Activated CD4-positive, alpha-beta T cell treated with anti-CD3 and anti-CD28 coated beads, Interleukin-10, Interleukin-2, amounts not matched to agents 100 ng/mL and 50 ng/mL, durations not matched to agents 16 hours and 8 hours (primary cell): ENCODE results near the gene CSNK2A1.
A peak's percentile ranks its signal among the peaks of the same experiment; 100 is the strongest.
"Not testable (repeated sequence)": the region's sequence is repeated elsewhere in the genome, so short reads cannot be mapped to it uniquely, and the experiment has no call there.

Source experiments
- DNase-seq: peaks from one replicate; pipeline ENCODE4 v3.0.0-alpha.2; 2020

The CSNK2A1 gene

GRCh38 chr20:531608-532007, 12.0 kb downstream of the CSNK2A1 start:
- no peak for DNase-seq

GRCh38 chr20:530321-530720, 13.3 kb downstream of the CSNK2A1 start:
- DNase-seq = no peak

- peak; percentile 61 for DNase-seq
Observed at GRCh38 chr20:528923-529604, 14.5 kb downstream of the CSNK2A1 start.

- DNase-seq = no peak
Observed at GRCh38 chr20:527571-527886, 16.1 kb downstream of the CSNK2A1 start.

DNA sequence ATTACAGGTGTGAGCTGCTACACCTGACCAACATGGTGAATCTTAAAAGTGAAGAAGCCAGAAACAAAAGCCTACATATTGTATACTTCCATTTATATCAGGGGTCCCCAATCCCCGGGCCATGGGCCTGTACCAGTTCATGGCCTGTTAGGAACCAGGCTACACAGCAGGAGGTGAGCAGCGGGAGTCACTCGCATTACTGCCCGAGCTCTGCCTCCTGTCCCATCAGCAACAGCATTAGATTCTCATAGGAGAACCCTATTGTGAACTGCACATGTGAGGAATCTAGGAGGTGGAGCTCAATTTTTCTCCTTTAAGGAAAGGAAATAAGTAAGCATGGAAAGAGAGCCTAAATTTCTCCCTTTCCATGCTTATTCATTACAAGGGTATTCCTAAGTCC, 21.7 kb downstream of the CSNK2A1 start:
- DNase-seq = no peak

GRCh38 chr20:519999-520398, 23.6 kb downstream of the CSNK2A1 start:
- no peak for DNase-seq

DNA sequence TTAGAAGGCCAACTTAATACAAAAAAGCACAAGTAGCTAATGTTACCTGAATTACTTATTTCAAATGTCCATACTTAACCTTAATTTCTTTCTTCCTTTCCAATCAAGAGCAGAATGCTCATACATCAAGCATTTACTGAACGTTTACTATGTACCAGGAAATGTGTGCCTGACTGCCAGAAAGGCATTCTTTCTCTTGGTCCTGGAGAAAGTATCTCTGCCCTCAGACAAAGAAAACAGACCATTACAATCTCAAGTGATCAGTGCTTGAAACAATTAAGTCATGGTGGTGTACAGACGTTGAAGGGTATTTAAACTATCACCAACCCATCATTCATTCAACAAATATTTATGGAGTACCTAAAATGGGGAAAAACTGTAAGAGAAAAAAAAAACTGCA, 26.4 kb downstream of the CSNK2A1 start:
- DNase-seq = no peak

GRCh38 chr20:516799-517198, 26.8 kb downstream of the CSNK2A1 start:
- no peak for DNase-seq

- no peak for DNase-seq
Observed at GRCh38 chr20:515696-516095, 27.9 kb downstream of the CSNK2A1 start.

DNA sequence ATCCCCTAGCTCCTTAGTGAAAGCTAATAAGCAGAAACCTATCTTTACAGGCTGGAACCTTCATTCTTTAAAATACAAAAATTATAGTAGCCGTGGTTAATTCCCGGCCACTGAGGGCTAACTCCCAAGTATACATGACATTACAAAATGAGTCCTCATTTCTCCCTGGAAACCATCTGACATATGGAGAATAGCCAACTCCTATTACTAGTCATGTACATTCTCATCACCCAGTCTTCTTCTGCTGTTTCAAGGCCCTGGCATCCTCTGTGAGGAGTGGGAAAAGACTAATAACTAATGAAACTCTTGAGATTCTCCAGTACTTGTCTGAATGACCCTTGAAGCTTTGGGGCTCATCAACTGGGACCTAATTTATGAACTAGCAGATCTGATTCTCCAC, 30.2 kb downstream of the CSNK2A1 start:
- DNase-seq = no peak

DNA sequence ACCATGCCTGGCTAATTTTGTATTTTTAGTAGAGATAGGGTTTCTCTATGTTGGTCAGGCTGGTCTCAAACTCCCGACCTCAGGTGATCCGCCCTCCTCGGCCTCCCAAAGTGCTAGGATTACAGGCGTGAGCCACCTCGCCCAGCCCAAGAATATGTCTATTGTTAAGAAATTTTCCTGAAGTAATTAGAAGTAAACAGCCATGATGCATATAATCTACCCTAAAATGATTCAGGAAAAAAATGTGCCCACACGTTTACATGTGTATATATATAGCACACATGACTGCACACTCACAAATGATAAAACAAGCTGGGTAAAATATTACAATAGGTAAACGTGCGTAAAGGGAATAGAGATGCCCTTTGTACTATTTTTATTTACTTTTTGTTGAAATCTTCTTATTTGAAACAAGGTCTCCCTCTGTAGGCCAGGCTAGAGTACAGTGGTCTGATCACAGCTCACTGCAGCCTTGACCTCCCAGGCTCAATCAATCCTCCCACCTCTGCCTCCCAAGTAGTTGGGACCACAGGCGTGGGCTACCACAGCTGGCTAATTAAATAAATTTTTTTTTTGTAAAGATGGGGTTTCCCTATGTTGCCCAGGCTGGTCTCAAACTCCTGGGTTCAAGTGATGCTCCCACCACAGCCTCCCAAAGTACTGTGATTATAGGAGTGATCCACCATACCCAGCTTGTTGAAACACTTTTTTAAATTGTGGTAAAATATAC, 33.1 kb downstream of the CSNK2A1 start:
- DNase-seq = not testable (repeated sequence)

GRCh38 chr20:508364-508787, 35.2 kb downstream of the CSNK2A1 start:
- DNase-seq = not testable (repeated sequence)

DNA sequence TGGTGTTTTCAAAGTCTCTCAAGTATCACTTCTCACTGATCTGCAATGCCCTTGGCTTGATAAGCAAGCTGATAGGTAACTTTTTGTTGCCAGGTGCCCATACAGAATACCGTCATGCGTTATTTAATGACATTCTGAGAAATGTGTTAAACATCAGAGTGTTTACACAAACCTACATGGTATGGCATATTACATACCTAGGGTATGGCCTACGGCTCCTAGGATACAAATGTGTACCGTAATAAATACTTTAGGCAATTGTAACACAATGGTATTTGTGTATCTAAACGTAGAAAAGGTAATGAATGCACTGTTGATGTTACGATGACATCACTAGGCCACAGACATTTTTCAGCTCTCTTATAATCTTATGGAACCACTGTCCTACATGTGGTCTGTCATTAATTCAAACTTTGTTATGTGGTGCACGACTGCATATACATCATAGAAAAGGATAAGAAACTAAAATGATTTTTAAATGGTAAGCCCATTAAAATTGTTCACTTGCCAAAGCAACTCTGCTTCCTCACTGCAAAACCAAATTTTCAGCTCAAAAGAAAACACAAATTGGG, 35.7 kb downstream of the CSNK2A1 start:
- no peak for DNase-seq

GRCh38 chr20:507006-507758, 36.4 kb downstream of the CSNK2A1 start:
- DNase-seq = no peak

GRCh38 chr20:504632-505075, 38.9 kb downstream of the CSNK2A1 start:
- no peak for DNase-seq

- no peak for DNase-seq
Observed at GRCh38 chr20:503048-503737, 40.4 kb downstream of the CSNK2A1 start.

GRCh38 chr20:497979-498378, 45.6 kb downstream of the CSNK2A1 start:
- DNase-seq = no peak

DNA sequence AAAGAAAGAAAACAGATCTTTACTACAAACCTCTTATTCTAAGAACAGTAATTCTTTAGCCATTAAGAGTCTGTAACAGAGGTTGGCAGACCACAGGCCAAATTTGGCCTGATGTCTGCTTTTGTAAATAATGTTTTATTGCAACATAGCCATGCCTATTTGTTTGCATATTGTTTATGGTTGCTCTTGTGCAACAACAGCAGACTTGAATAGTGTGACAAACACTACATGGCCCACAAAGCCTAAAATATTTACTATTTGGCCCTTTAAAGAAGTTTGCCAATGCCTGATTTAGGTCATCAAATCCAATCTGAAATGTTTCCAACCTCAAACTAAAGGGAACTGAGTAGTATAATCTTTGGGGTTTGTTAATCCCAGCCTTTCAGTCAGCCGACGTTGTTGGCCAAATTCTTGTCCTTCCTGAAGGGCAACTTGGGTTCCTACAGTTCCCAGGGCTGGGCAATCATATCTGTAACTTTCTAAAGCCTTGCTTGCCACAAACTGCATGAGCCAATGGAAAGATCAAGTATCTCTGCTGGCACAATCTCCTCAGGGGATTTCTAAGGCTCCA, 47.4 kb downstream of the CSNK2A1 start:
- no peak for DNase-seq

GRCh38 chr20:492159-492558, 51.4 kb downstream of the CSNK2A1 start:
- DNase-seq = no peak

GRCh38 chr20:487655-488054, 55.9 kb downstream of the CSNK2A1 start:
- DNase-seq = no peak

- no peak for DNase-seq
Observed at GRCh38 chr20:483815-484644, 59.6 kb downstream of the CSNK2A1 start.

- no peak for DNase-seq
Observed at GRCh38 chr20:481167-481566, 62.4 kb downstream of the CSNK2A1 start.
